Stimulated activated effector memory CD8-positive, alpha-beta T cell treated with anti-CD3 and anti-CD28 coated beads, Interleukin-12 subunit alpha, Interleukin-12 subunit beta, amount 100 ng/mL, for 72 hours (primary cell): ENCODE results near the gene GAL3ST1.

Experiments
- ATAC-seq: fragments of 150-1000 bp; cut with Tn5 transposase; 2 replicates; pipeline ENCODE4 v1.10.0; 2021
- DNase-seq, 2 donors: peaks; one replicate each; pipeline ENCODE4 v3.0.0; 2021 to 2022; ENCODE audit warnings: low spot score in 2 of 2
- H3K27ac Mint-ChIP-seq: one replicate; pipeline ENCODE4 v1.8.0; 2022; ENCODE audit warnings: mild to moderate bottlenecking, mixed read lengths
- H3K36me3 Mint-ChIP-seq: one replicate; pipeline ENCODE4 v1.8.0; 2022; ENCODE audit warnings: mild to moderate bottlenecking, mixed read lengths
- H3K4me1 Mint-ChIP-seq: one replicate; pipeline ENCODE4 v1.8.0; 2022; ENCODE audit warnings: mixed read lengths
- H3K4me3 Mint-ChIP-seq: one replicate; pipeline ENCODE4 v1.8.0; 2022; ENCODE audit warnings: mild to moderate bottlenecking, mixed read lengths
- H3K9me3 Mint-ChIP-seq: one replicate; pipeline ENCODE4 v1.8.0; 2022; ENCODE audit warnings: mixed read lengths

The GAL3ST1 gene

GRCh38 chr22:30508216-30508615, 66.2 kb downstream of the GAL3ST1 start:
- Mint-ChIP-seq H3K9me3 (no peaks in the 10 kb centered on the region), H3K4me1 (no peaks in the 10 kb centered on the region), H3K36me3 (no peaks in the 10 kb centered on the region), H3K4me3 (no peak overlapping the region), H3K27ac (no peak overlapping the region)
- DNase-seq (no peak), ATAC-seq (no peak)

DNA sequence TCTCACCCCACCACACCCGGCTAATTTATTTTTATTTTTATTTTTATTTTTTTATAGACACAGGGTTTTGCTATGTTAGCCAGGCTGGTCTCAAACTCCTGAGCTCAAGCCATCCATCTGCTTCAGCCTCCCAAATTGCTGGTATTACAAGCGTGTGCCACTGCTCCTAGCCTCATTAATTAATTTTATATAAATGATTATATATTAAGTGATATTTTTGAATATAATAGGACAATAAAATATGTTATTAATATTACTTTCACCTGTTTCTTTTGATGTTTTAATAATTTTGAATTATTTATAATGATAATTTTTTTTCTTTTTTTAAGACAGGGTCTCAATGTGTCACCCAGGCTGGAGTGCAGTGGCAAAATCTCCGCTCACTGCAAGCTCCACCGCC, 66.8 kb downstream of the GAL3ST1 start:
- H3K9me3 Mint-ChIP-seq = no peaks in the 10 kb centered on the region
- ATAC-seq = no peak
- no peak overlapping the region for H3K27ac Mint-ChIP-seq
- no peak for DNase-seq
- no peaks in the 10 kb centered on the region for H3K36me3 Mint-ChIP-seq
- no peak overlapping the region for H3K4me3 Mint-ChIP-seq
- H3K4me1 Mint-ChIP-seq = no peaks in the 10 kb centered on the region

DNA sequence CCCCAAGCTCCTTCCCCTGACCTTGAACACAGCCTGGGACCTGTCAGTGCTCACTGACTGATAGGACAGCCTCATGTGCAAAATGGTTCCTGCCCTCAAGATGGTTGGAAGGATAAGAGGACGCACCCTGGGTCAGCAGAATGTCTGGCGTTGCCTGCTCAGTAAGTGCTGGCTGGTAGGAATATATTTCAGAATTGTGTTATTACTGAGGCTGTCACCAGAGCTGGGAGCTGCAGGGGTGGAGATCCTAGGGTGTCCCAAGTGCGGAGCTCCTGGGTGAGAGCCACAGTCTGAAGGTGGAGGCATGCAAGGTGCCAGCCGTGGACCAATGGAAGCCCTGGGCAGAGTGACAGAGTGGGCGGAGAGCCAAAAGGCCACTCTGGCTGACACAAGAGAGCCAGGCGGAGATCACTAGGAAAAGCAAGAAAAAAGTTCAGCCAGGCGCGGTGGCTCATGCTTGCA, 67.9 kb downstream of the GAL3ST1 start:
- no peak overlapping the region for H3K4me3 Mint-ChIP-seq
- H3K4me1 Mint-ChIP-seq = no peaks in the 10 kb centered on the region
- no peaks in the 10 kb centered on the region for H3K36me3 Mint-ChIP-seq
- no peak for DNase-seq
- H3K27ac Mint-ChIP-seq = no peak overlapping the region
- H3K9me3 Mint-ChIP-seq = no peaks in the 10 kb centered on the region
- ATAC-seq = no peak
